Measurements from ENCODE around the gene DOCK4.
"Not testable (repeated sequence)": the region's sequence is repeated elsewhere in the genome, so short reads cannot be mapped to it uniquely, and the experiment has no call there.

DOCK4 gene

GRCh38 chr7:112206238-112206990 is at the start of gene DOCK4, which contains the start of gene ZNF277:
Gene DOCK4, minus strand, starts transcription at chr7:112206399. Its CDS starts 261 bp downstream, at chr7:112206138.
Gene ZNF277, plus strand, starts transcription at chr7:112206695. Its CDS starts 22 bp downstream, at chr7:112206717.
- FAIRE-seq: peak; percentile 92

GRCh38 chr7:112255388-112255720 is 49.2 kb upstream of the DOCK4 start:
- no peak for FAIRE-seq

GRCh38 chr7:112254709-112255387 is 48.6 kb upstream of the DOCK4 start:
- no peak for FAIRE-seq

- no peak for FAIRE-seq
Measured at GRCh38 chr7:112254156-112254555, 48.0 kb upstream of the DOCK4 start.

- no peak for FAIRE-seq
Measured at GRCh38 chr7:112252691-112253090, 46.5 kb upstream of the DOCK4 start.

- FAIRE-seq: no peak
Measured at GRCh38 chr7:112252141-112252540, 45.9 kb upstream of the DOCK4 start.

GRCh38 chr7:112249967-112250366 is 43.8 kb upstream of the DOCK4 start:
- FAIRE-seq: not testable (repeated sequence)

- FAIRE-seq: no peak
Measured at GRCh38 chr7:112248598-112248997, 42.4 kb upstream of the DOCK4 start.

- FAIRE-seq: no peak
Measured at GRCh38 chr7:112238852-112239610, 32.8 kb upstream of the DOCK4 start.

- no peak for FAIRE-seq
Measured at GRCh38 chr7:112238330-112238729, 32.1 kb upstream of the DOCK4 start.

GRCh38 chr7:112236597-112236996 is 30.4 kb upstream of the DOCK4 start:
- FAIRE-seq: no peak

GRCh38 chr7:112234147-112234546 is 27.9 kb upstream of the DOCK4 start:
- FAIRE-seq: no peak

- FAIRE-seq: no peak
Measured at GRCh38 chr7:112233048-112233697, 27.0 kb upstream of the DOCK4 start.

- no peak for FAIRE-seq
Measured at GRCh38 chr7:112232212-112232978, 26.2 kb upstream of the DOCK4 start.

GRCh38 chr7:112228632-112229031 is 22.4 kb upstream of the DOCK4 start:
- FAIRE-seq: no peak

GRCh38 chr7:112226701-112227276 is 20.6 kb upstream of the DOCK4 start:
- no peak for FAIRE-seq

- no peak for FAIRE-seq
Measured at GRCh38 chr7:112225006-112225405, 18.8 kb upstream of the DOCK4 start.

GRCh38 chr7:112224186-112224585 is 18.0 kb upstream of the DOCK4 start:
- FAIRE-seq: no peak

GRCh38 chr7:112223310-112223709 is 17.1 kb upstream of the DOCK4 start:
- no peak for FAIRE-seq

- no peak for FAIRE-seq
Measured at GRCh38 chr7:112220877-112221434, 14.8 kb upstream of the DOCK4 start.

GRCh38 chr7:112215787-112216186 is 9.6 kb upstream of the DOCK4 start:
- FAIRE-seq: no peak

- no peak for FAIRE-seq
Measured at GRCh38 chr7:112214883-112215282, 8.7 kb upstream of the DOCK4 start.
